HepG2 (cell line): ENCODE data around the gene BRD3. TPM values are rescaled to one million over a fixed set of nuclear protein-coding genes. Genes with fewer than 3 reads are reported as not detected.

Source experiments
- ATAC-seq: fragments of 200-7000 bp; cut with Tn5 transposase; 3 replicates; pipeline ENCODE4 v1.9.1; 2020; ENCODE audit warnings: mild to moderate bottlenecking, moderate library complexity
- BruUV-seq: library from RNA; stranded (reverse); fragments of 400-500 nt; replicated peaks from 2 replicates; lab custom pipeline; 2021; lab: Mats Ljungman, UMichigan
- CTCF ChIA-PET: fragments of 300-600 bp; formaldehyde crosslinking; extraction: SDS; loops from one replicate; lab custom pipeline; 2021; ENCODE audit warnings: low total read pairs, inconsistent platforms, low intra/inter-chr PET ratio; lab: Yijun Ruan, JAX
- POLR2A ChIA-PET: fragments of 350-600 bp; sonication (Branson Sonifier 250); formaldehyde crosslinking; loops from one replicate; lab custom pipeline; 2020; ENCODE audit warnings: antibody characterized with exemption, inconsistent platforms; lab: Yijun Ruan, JAX
- DNase-seq: peaks from one replicate; pipeline ENCODE4 v3.0.0-alpha.2; 2015; ENCODE audit warnings: low spot score
- FAIRE-seq: peaks from 3 replicates; lab custom pipeline; 2011; peaks lifted over from hg19 to GRCh38; lab: Jason Lieb, UNC
- H2AFZ ChIP-seq: one replicate; pipeline ENCODE4 v1.6.1; 2011; ENCODE audit warnings: low read length, inconsistent platforms
- H3K27ac ChIP-seq: fragments of 300-600 bp; 3 replicates; pipeline ENCODE4 v1.8.0; 2011; ENCODE audit warnings: mixed run types, mild to moderate bottlenecking, mixed read lengths, low read length, inconsistent platforms; ENCODE audit not compliant: insufficient read depth; ENCODE audit errors: extremely low read length
- H3K27me3 ChIP-seq, 2 experiments: fragments of 200-600 bp in 1 of 2; 2 replicates in 1 of 2; 3 replicates in 1 of 2; pipeline versions ENCODE4 v1.6.0 to v1.8.0; 2011; ENCODE audit warnings: low read length in 2 of 2, mild to moderate bottlenecking in 2 of 2, moderate library complexity in 2 of 2, inconsistent platforms in 1 of 2; ENCODE audit not compliant: insufficient read depth in 2 of 2, control insufficient read depth in 1 of 2
- H3K36me3 ChIP-seq, 2 experiments: fragments of 200-600 bp in 1 of 2; replicated peaks in 1 of 2; 2 replicates in 1 of 2; 3 replicates in 1 of 2; pipeline versions ENCODE4 v1.5.1 to v1.8.0; 2011; ENCODE audit warnings: low read length in 2 of 2, inconsistent platforms in 1 of 2; ENCODE audit not compliant: insufficient read depth in 2 of 2, control insufficient read depth in 1 of 2
- H3K4me1 ChIP-seq: 2 replicates; pipeline ENCODE4 v1.5.1; 2012; ENCODE audit warnings: low read length, inconsistent platforms; ENCODE audit not compliant: insufficient read depth
- H3K4me2 ChIP-seq: 2 replicates; pipeline ENCODE4 v1.6.0; 2011; ENCODE audit warnings: low read depth, low read length, inconsistent platforms
- H3K4me3 ChIP-seq, 3 experiments: fragments of 200-600 bp in 1 of 3; sonication (generic), shearing (Covaris generic) in 1 of 3; replicated peaks in 1 of 3; 2 replicates each; pipeline ENCODE4 v1.5.1; 2011 to 2016; ENCODE audit warnings: low read length in 3 of 3, inconsistent platforms in 2 of 3, low read depth in 2 of 3, mild to moderate bottlenecking in 2 of 3, control low read depth in 1 of 3, mixed read lengths in 1 of 3; ENCODE audit not compliant: insufficient read depth in 1 of 3
- H3K79me2 ChIP-seq: one replicate; pipeline ENCODE4 v1.6.1; 2011; ENCODE audit warnings: low read length, inconsistent platforms; ENCODE audit not compliant: insufficient read depth
- H3K9ac ChIP-seq: 2 replicates; pipeline ENCODE4 v1.6.0; 2011; ENCODE audit warnings: mild to moderate bottlenecking, low read depth, low read length, inconsistent platforms; ENCODE audit not compliant: insufficient read depth
- H3K9me3 ChIP-seq: 2 replicates; pipeline ENCODE4 v1.5.1; 2012; ENCODE audit warnings: mild to moderate bottlenecking, low read length
- H4K20me1 ChIP-seq: 2 replicates; pipeline ENCODE4 v1.6.0; 2011; ENCODE audit warnings: inconsistent platforms, mild to moderate bottlenecking, low read length, moderate library complexity; ENCODE audit not compliant: insufficient read depth
- AGO2 ChIP-seq: fragments of 200-400 bp; formaldehyde crosslinking; optimal IDR thresholded peaks from 2 replicates; pipeline ENCODE3; 2017; ENCODE audit warnings: mild to moderate bottlenecking, low read depth, low read length, moderate library complexity
- AKAP8 ChIP-seq: sonication (generic); formaldehyde crosslinking; IDR thresholded peaks from 2 replicates; pipeline ENCODE4 v1.5.1; 2020; ENCODE audit warnings: mild to moderate bottlenecking, missing genetic modification reagents
- ARID2 ChIP-seq: sonication (generic); formaldehyde crosslinking; IDR thresholded peaks from 2 replicates; pipeline ENCODE4 v1.8.1; 2022; ENCODE audit warnings: mild to moderate bottlenecking, missing genetic modification reagents, borderline replicate concordance
- MYC ChIP-seq: sonication (generic); formaldehyde crosslinking; IDR thresholded peaks from 2 replicates; pipeline ENCODE4 v1.9.0; 2021; ENCODE audit warnings: missing genetic modification reagents, borderline replicate concordance
- NFE2L2 ChIP-seq: fragments of 150-350 bp; IDR thresholded peaks from 2 replicates; pipeline ENCODE4 v1.6.1; 2014; ENCODE audit warnings: low read length
- ZKSCAN8 ChIP-seq: IDR thresholded peaks from 2 replicates; pipeline ENCODE4 v1.6.1; 2016; ENCODE audit warnings: borderline replicate concordance, missing genetic modification reagents, missing compliant biosample characterization
- ZNF501 ChIP-seq: sonication (generic); formaldehyde crosslinking; IDR thresholded peaks from 2 replicates; pipeline ENCODE4 v1.5.1; 2020; ENCODE audit warnings: mild to moderate bottlenecking, moderate library complexity, missing genetic modification reagents
- ZSCAN22 ChIP-seq: sonication (generic); formaldehyde crosslinking; IDR thresholded peaks from 2 replicates; pipeline ENCODE4 v1.4.0; 2020; ENCODE audit warnings: mild to moderate bottlenecking, missing genetic modification reagents
- WGBS: methylation state at CpG from one replicate; pipeline ENCODE4 v1.1.6; 2017; ENCODE audit warnings: low lambda C conversion rate; 5-methylcytosine and 5-hydroxymethylcytosine counted together
- in situ Hi-C: cut with HindIII; loops from 2 replicates; pipeline ENCODE4 v1.10.0; 2017; ENCODE audit warnings: low pct_unique_long_range_greater_than_20kb; ENCODE audit not compliant: extremely low pct_ligation_motif_present
- intact Hi-C: fragments of 100-400 bp; cut with micrococcal nuclease; formaldehyde crosslinking; loops from one replicate; pipeline ENCODE4 v1.10.0; 2022; ENCODE audit not compliant: unreplicated experiment
- polyA plus RNA-seq, 8 experiments: library from polyadenylated mRNA; depleted of rRNA in 3 of 8; stranded (reverse) in 7 of 8; unstranded in 1 of 8; fragments of >200 nt; fragmentation: Illumina TruSeq in 4 of 8; extraction: Trizol in 4 of 8; gene quantifications; 2 replicates each; pipeline versions ENCODE4 v1.2.1 to v1.2.3, GENCODE V29; 2011 to 2016; ENCODE audit warnings: low read depth in 4 of 8, missing spikeins in 1 of 8, mixed read lengths in 1 of 8; ENCODE audit not compliant: insufficient read depth in 1 of 8
- total RNA-seq, 5 experiments: library from RNA; depleted of rRNA; stranded (reverse); fragments of >200 nt; fragmentation: Illumina TruSeq; extraction: Trizol; gene quantifications; 2 replicates each; pipeline ENCODE4 v1.2.3, GENCODE V29; 2016; ENCODE audit warnings: low read depth in 1 of 5

BRD3 gene
- total and polyA plus RNA-seq, 2 of the 13 experiments (the other 11 are each of a cell fraction or from before 2014, with no cell fraction given): 5.9 to 12.9 TPM

- TF ChIP-seq AGO2: peak; percentile 44
- no peak for TF ChIP-seq ARID2 (CRISPR knock-in tag)
- TF ChIP-seq NFE2L2: no peak
- TF ChIP-seq MYC (CRISPR knock-in tag): no peak
- no peak for TF ChIP-seq ZNF501 (CRISPR knock-in tag)
- TF ChIP-seq AKAP8 (CRISPR knock-in tag): peak; percentile 22; the same call in 1 of the 2 replicates
- intact Hi-C loops (no loop called here), in situ Hi-C loops (no loop called here)
- Histone ChIP-seq H3K4me2 (no peak overlapping the region), H3K36me3 (peaks cover 46 to 79% of the 10 kb centered on the region in 2 experiments), H3K79me2 (peaks cover 14% of the 10 kb centered on the region), H3K4me3 (no peak overlapping the region), H3K9me3 (no peaks in the 10 kb centered on the region), H2AFZ (no peak overlapping the region), H3K4me1 (no peaks in the 10 kb centered on the region), H4K20me1 (no peaks in the 10 kb centered on the region), H3K27ac (no peak overlapping the region), H3K27me3 (no peaks in the 10 kb centered on the region), H3K9ac (no peak overlapping the region)
- ChIA-PET POLR2A (no interaction called here), CTCF (no interaction called here)
- 100% methylated on average over 21 of the region's 28 CpGs for WGBS
- DNase-seq (no peak), FAIRE-seq (no peak), ATAC-seq (no peak)
- no TSS peak for BruUV-seq
These were observed 17.8 kb downstream of the BRD3 start for GRCh38 chr9:134049772-134050588.

GRCh38 chr9:134049236-134049635 is 18.6 kb downstream of the BRD3 start:
- CTCF ChIA-PET: no interaction called here
- Histone ChIP-seq H3K9ac (no peak overlapping the region), H3K27me3 (no peaks in the 10 kb centered on the region), H3K4me3 (no peak overlapping the region), H3K79me2 (peaks cover 6% of the 10 kb centered on the region), H3K36me3 (peaks cover 47 to 84% of the 10 kb centered on the region in 2 experiments), H3K27ac (no peak overlapping the region), H3K9me3 (no peaks in the 10 kb centered on the region), H3K4me2 (no peak overlapping the region), H2AFZ (no peak overlapping the region), H4K20me1 (no peaks in the 10 kb centered on the region), H3K4me1 (peaks cover 2% of the 10 kb centered on the region)
- no peak for ATAC-seq
- no peak for FAIRE-seq
- POLR2A ChIA-PET: no interaction called here
- in situ Hi-C loops: no loop called here
- TF ChIP-seq ZSCAN22 (CRISPR knock-in tag) (peak; percentile 54; the same call in 1 of the 2 replicates), ZKSCAN8 (CRISPR knock-in tag) (no peak)
- no peak for DNase-seq
- 97% methylated on average over 6 of the region's 20 CpGs for WGBS
- intact Hi-C loops: no loop called here
- no TSS peak for BruUV-seq
